Panc1 (cell line): ENCODE data around the gene TPST2. TPM values are rescaled to one million over a fixed set of nuclear protein-coding genes. Genes with fewer than 3 reads are reported as not detected.

ENCODE experiments used
- ATAC-seq: fragments of 200-7000 bp; cut with Tn5 transposase; 2 replicates; pipeline ENCODE4 v1.9.1; 2020; ENCODE audit warnings: mild to moderate bottlenecking, moderate library complexity
- BruUV-seq: library from RNA; stranded (reverse); fragments of 400-500 nt; replicated peaks from 2 replicates; lab custom pipeline; 2021; lab: Mats Ljungman, UMichigan
- CTCF ChIA-PET: fragments of 300-600 bp; sonication (Branson Sonifier 250); formaldehyde crosslinking; loops from one replicate; lab custom pipeline; 2022; ENCODE audit warnings: antibody characterized with exemption; lab: Charles Lee
- POLR2A ChIA-PET: fragments of 300-600 bp; sonication (Branson Sonifier 250); formaldehyde crosslinking; loops from one replicate; lab custom pipeline; 2022; ENCODE audit warnings: antibody characterized with exemption; lab: Charles Lee
- DNase-seq: peaks from one replicate; pipeline ENCODE4 v3.0.0-alpha.2; 2010; ENCODE audit warnings: low read depth, low spot score
- H3K27ac ChIP-seq: 2 replicates; pipeline ENCODE4 v1.5.1; 2011; ENCODE audit warnings: mild to moderate bottlenecking, low read length, inconsistent platforms
- H3K27me3 ChIP-seq: fragments of 200-500 bp; sonication (Bioruptor generic); 2 replicates; pipeline ENCODE4 v1.6.0; 2014; ENCODE audit warnings: low read length, inconsistent platforms; ENCODE audit not compliant: control insufficient read depth, insufficient read depth
- H3K36me3 ChIP-seq: fragments of 200-500 bp; sonication (Bioruptor generic); 2 replicates; pipeline ENCODE4 v1.5.1; 2014; ENCODE audit warnings: inconsistent platforms, mild to moderate bottlenecking, low read length, moderate library complexity; ENCODE audit not compliant: control insufficient read depth, insufficient read depth
- H3K4me1 ChIP-seq: 2 replicates; pipeline ENCODE4 v1.5.1; 2011; ENCODE audit warnings: inconsistent platforms, mild to moderate bottlenecking, low read length, moderate library complexity; ENCODE audit not compliant: control insufficient read depth, insufficient read depth
- H3K4me3 ChIP-seq, 2 experiments: 2 replicates each; pipeline ENCODE4 v1.5.1; 2011 to 2012; ENCODE audit warnings: low read depth in 2 of 2, low read length in 2 of 2, mild to moderate bottlenecking in 2 of 2, inconsistent platforms in 1 of 2, moderate library complexity in 1 of 2
- H3K9me3 ChIP-seq: fragments of 200-500 bp; sonication (Bioruptor generic); 2 replicates; pipeline ENCODE4 v1.5.1; 2014; ENCODE audit warnings: low read depth, mild to moderate bottlenecking, inconsistent platforms, low read length, moderate library complexity; ENCODE audit not compliant: control insufficient read depth, insufficient read depth
- POLR2AphosphoS5 ChIP-seq: IDR thresholded peaks from 2 replicates; pipeline ENCODE4 v1.6.1; 2012; ENCODE audit warnings: mild to moderate bottlenecking, low read depth, low read length, moderate library complexity
- SIN3A ChIP-seq: IDR thresholded peaks from 2 replicates; pipeline ENCODE4 v1.6.1; 2012; ENCODE audit warnings: low read depth, mild to moderate bottlenecking, low read length, moderate library complexity, borderline replicate concordance; ENCODE audit not compliant: insufficient read depth
- TCF7L2 ChIP-seq: IDR thresholded peaks from 2 replicates; pipeline ENCODE4 v1.6.1; 2011; ENCODE audit warnings: mild to moderate bottlenecking, low read depth, low read length, inconsistent platforms
- in situ Hi-C: cut with HindIII; loops from 2 replicates; pipeline ENCODE4 v1.10.0; 2016; ENCODE audit warnings: low sequenced_read_pairs, low pct_unique_long_range_greater_than_20kb
- intact Hi-C: fragments of 100-400 bp; cut with micrococcal nuclease; formaldehyde crosslinking; loops from one replicate; pipeline ENCODE4 v1.10.0; 2022; ENCODE audit not compliant: unreplicated experiment
- total RNA-seq: library from RNA; stranded (reverse); gene quantifications from one replicate; pipeline ENCODE4 v1.2.1, GENCODE V29; 2021; ENCODE audit not compliant: unreplicated experiment
- TF ChIP-seq, protein P1 (sequence below), 2 experiments: IDR thresholded peaks; 2 replicates each; pipeline ENCODE4 v1.6.1; 2011 to 2012; ENCODE audit warnings: low read depth in 2 of 2, control low read depth in 1 of 2, low read length in 1 of 2, mild to moderate bottlenecking in 1 of 2, moderate library complexity in 1 of 2; ENCODE audit not compliant: insufficient read depth in 1 of 2
- TF ChIP-seq, protein P2 (sequence below): fragments of 450-650 bp; IDR thresholded peaks from 2 replicates; pipeline ENCODE4 v1.5.1; 2017; ENCODE audit warnings: mild to moderate bottlenecking

The TPST2 gene
- total RNA-seq, 1 experiment from 2014 or later = 7.1 TPM

DNA sequence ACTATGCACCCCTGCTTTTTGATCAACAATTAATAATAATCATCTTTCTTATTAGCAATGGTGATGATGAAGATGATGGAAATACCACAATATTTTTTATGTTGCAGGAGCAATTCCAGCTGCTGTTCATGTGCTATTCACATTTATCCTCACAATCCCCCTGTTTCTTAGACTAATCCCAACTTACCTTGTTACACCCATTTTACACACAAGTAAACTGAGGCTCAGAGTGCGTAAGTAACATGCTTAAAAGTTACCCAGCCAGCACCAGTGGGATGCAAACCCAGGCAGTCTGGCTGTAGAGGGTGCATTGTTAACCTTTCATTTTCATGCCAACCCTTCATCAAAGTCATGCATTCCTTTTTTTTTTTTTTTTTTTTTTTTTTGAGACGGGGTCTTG lies 30.3 kb upstream of the TPST2 start:
- ChIA-PET CTCF (no interaction called here), POLR2A (no interaction called here)
- H3K27ac ChIP-seq = no peak overlapping the region
- H3K4me3 ChIP-seq = no peak overlapping the region
- in situ Hi-C loops (no loop called here), intact Hi-C loops (no loop called here)
- ATAC-seq = no peak
- no peaks in the 10 kb centered on the region for H3K36me3 ChIP-seq
- no peaks in the 10 kb centered on the region for H3K9me3 ChIP-seq
- BruUV-seq = no TSS peak
- no peak for TF ChIP-seq POLR2AphosphoS5
- TF ChIP-seq, protein P1, sequence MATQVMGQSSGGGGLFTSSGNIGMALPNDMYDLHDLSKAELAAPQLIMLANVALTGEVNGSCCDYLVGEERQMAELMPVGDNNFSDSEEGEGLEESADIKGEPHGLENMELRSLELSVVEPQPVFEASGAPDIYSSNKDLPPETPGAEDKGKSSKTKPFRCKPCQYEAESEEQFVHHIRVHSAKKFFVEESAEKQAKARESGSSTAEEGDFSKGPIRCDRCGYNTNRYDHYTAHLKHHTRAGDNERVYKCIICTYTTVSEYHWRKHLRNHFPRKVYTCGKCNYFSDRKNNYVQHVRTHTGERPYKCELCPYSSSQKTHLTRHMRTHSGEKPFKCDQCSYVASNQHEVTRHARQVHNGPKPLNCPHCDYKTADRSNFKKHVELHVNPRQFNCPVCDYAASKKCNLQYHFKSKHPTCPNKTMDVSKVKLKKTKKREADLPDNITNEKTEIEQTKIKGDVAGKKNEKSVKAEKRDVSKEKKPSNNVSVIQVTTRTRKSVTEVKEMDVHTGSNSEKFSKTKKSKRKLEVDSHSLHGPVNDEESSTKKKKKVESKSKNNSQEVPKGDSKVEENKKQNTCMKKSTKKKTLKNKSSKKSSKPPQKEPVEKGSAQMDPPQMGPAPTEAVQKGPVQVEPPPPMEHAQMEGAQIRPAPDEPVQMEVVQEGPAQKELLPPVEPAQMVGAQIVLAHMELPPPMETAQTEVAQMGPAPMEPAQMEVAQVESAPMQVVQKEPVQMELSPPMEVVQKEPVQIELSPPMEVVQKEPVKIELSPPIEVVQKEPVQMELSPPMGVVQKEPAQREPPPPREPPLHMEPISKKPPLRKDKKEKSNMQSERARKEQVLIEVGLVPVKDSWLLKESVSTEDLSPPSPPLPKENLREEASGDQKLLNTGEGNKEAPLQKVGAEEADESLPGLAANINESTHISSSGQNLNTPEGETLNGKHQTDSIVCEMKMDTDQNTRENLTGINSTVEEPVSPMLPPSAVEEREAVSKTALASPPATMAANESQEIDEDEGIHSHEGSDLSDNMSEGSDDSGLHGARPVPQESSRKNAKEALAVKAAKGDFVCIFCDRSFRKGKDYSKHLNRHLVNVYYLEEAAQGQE (IDR thresholded peaks at IDR 0.05; ENCODE audit: insufficient read depth in 1 of 2, low read depth in 2 of 2, low read length in 1 of 2) = no peak
- no peak for TF ChIP-seq SIN3A
- TF ChIP-seq, protein P2, sequence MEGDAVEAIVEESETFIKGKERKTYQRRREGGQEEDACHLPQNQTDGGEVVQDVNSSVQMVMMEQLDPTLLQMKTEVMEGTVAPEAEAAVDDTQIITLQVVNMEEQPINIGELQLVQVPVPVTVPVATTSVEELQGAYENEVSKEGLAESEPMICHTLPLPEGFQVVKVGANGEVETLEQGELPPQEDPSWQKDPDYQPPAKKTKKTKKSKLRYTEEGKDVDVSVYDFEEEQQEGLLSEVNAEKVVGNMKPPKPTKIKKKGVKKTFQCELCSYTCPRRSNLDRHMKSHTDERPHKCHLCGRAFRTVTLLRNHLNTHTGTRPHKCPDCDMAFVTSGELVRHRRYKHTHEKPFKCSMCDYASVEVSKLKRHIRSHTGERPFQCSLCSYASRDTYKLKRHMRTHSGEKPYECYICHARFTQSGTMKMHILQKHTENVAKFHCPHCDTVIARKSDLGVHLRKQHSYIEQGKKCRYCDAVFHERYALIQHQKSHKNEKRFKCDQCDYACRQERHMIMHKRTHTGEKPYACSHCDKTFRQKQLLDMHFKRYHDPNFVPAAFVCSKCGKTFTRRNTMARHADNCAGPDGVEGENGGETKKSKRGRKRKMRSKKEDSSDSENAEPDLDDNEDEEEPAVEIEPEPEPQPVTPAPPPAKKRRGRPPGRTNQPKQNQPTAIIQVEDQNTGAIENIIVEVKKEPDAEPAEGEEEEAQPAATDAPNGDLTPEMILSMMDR = no peak
- no peak for TF ChIP-seq TCF7L2
- no peaks in the 10 kb centered on the region; the same call in 1 of the 2 replicates for H3K27me3 ChIP-seq
- no peaks in the 10 kb centered on the region for H3K4me1 ChIP-seq
- DNase-seq = no peak

DNA sequence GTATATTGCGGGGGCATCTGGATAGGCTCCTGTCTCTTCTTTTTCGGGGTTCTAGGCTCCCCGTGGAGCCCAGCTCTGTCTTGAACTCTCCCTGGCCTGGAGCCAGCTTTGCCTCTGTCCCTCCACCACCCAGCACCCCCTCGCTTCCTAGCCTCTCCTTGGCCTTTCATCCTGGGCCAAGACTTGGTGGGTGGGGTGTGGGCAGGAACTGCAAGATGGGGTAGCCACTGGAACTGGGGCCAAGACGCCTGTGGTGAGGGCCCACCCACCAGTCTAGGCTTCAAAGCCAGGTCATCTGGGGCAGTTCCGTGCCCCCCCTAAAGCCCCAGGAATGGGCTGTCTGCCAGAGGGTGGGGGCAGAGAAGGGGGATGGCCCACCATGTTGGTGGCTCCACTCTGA lies 29.6 kb upstream of the TPST2 start:
- Histone ChIP-seq H3K27ac (no peak overlapping the region), H3K4me1 (no peaks in the 10 kb centered on the region), H3K27me3 (no peaks in the 10 kb centered on the region; the same call in 1 of the 2 replicates), H3K9me3 (no peaks in the 10 kb centered on the region), H3K36me3 (no peaks in the 10 kb centered on the region), H3K4me3 (no peak overlapping the region)
- no peak for ATAC-seq
- BruUV-seq = no TSS peak
- in situ Hi-C loops (no loop called here), intact Hi-C loops (no loop called here)
- DNase-seq = no peak
- CTCF ChIA-PET = no interaction called here
- no peak for TF ChIP-seq TCF7L2
- TF ChIP-seq, protein P2 = no peak
- TF ChIP-seq, protein P1 (IDR thresholded peaks at IDR 0.05; ENCODE audit: insufficient read depth in 1 of 2, low read depth in 2 of 2, low read length in 1 of 2) = no peak
- TF ChIP-seq SIN3A = no peak
- TF ChIP-seq POLR2AphosphoS5 = no peak
- POLR2A ChIA-PET = no interaction called here
